Central memory CD4-positive, alpha-beta T cell (primary cell): ENCODE measurements around the gene ERICH2.
A peak's percentile ranks its signal among the peaks of the same experiment; 100 is the strongest.

Source experiments
- DNase-seq: peaks from one replicate; pipeline ENCODE4 v3.0.0; 2022

The ERICH2 gene

DNA sequence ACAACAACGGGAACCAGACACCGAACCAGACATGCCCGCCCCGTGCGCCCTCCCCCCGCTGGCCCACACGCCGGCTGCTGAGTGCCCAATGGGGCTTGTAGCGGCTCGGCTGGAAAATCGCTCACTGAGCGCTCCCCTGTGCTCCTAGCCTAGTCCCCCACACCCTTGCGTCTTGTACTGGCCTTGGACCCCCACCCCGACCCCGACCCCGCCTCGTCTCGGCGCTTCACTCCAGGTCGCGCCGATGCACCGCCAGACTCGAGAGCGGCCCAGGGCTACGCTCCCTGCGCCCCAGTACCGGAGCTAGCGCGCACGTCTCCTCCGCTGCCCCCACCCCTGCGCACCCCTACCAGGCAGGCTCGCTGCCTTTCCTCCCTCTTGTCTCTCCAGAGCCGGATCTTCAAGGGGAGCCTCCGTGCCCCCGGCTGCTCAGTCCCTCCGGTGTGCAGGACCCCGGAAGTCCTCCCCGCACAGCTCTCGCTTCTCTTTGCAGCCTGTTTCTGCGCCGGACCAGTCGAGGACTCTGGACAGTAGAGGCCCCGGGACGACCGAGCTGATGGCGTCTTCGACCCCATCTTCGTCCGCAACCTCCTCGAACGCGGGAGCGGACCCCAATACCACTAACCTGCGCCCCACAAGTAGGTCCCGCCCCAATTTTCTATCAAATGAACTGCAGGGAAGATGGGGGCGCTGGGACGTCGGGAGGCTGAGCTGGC, 48.0 kb downstream of the ERICH2 start:
- no peak for DNase-seq

DNA sequence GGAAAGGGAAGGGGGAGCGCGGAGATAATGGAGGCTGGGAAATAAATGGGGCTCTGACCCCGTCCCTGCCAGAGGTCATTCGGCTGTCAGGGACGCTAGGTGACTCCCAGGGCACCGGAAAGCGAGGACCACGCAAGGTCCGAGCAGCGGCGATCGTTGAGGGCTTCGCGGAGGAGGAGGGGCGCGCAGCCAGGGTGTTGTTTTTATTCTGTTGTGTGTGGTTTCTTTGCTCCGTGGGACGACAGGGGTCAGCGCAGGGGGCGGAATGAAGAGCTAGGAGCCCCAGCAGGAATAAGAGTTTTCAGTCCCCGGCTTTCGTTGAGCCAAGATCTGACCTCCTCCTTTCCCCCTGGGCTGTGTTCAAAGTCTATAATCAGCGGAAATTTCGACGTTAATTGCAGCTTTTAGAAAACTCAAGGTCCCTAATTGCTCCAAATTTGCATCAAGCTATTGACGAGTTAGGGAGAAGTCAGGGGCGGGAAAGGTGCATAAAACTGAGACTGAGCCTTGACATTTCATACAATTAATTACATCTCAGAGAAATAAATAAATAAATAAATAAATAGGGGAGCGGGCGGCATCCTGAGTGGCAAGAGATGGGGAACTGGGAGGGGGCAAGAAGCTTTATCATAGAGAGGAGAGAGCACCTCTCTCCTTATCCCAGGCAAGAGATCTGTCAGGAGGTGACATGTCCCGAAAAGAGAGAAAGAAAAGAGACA, 48.7 kb downstream of the ERICH2 start:
- DNase-seq, result no peak

DNA sequence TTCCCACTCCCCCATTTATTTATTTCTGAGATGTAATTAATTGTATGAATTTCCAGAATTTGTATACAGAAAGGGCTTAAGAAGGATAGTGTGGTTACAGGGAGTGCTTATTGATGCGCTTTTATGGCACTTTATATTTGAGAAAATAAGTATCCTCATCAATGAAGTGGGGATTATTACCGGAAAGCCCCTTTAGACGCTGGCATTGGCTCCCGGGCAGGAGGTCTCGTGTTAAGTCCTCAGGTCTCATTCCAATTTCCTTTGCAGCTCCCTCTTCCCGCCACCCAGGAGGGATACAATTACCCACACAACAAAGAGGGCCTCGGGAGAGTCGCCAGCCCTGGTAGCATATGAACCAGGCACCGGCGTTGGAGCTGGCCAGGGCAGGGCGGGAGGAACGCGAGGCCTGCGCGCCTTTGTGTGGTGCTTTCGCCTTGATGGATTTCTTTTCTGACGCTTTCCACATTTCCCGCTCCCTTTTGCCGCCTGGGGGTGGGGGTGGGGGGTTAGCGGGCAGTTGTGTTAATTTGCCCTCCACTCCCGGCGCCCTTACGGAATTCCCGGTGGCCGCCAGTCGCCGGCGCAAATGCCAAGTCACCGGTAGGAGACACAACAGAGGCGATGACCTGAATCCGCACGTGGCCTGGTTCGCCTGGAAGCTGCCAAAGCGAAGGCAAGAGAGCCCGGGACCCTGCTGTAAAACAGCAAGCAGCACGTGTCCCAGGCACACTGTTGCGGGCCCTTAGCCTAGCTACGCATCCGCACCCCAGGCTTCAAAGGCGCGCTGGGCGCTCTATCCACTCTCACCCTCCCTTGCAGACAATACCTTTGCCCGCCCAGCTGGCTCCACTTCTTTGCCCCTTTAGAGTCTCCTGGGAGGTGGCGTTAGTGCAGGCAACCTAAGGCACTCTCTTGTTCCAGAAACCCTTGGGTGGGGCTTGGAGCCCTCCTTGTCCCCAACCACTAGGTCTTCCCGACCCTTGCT, 49.8 kb downstream of the ERICH2 start:
- DNase-seq, result no peak

DNA sequence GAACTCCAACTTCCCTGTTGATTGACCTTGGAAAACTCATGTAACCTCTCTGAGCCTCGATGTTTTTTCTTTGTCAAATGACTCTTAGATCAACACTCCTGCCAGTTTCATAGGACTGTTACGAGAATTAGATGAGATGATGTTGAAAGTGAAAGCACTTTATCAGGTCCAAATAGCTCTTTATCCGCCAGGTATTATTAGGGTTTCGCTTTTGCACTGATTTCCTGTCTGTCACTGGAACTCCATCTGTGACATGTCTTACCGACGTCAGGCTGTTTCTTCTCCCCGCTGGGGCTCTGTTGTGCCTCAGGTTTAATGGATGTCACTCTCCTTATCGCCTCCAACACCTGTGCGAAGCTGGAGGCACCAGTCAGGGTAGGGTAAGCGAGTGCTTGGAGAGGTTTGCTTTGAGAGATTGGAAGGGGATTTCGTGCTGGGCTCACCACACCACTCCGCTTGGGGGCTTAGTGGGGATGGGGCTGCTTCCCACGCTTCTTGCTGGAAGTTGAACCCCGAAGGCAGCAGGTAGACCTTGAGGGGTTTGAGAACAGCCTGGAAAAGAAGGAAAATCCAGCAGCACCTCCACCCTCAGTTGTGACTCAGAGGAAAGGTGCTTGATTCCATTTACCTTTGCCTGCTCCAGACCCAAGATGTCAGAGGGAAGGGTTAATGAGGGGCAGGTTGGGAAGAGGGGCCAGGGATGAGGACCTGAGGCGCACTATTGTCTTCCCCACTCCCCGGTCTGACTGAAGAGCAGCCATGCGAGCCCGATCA, 50.8 kb downstream of the ERICH2 start:
- DNase-seq, result peak; percentile 53

DNA sequence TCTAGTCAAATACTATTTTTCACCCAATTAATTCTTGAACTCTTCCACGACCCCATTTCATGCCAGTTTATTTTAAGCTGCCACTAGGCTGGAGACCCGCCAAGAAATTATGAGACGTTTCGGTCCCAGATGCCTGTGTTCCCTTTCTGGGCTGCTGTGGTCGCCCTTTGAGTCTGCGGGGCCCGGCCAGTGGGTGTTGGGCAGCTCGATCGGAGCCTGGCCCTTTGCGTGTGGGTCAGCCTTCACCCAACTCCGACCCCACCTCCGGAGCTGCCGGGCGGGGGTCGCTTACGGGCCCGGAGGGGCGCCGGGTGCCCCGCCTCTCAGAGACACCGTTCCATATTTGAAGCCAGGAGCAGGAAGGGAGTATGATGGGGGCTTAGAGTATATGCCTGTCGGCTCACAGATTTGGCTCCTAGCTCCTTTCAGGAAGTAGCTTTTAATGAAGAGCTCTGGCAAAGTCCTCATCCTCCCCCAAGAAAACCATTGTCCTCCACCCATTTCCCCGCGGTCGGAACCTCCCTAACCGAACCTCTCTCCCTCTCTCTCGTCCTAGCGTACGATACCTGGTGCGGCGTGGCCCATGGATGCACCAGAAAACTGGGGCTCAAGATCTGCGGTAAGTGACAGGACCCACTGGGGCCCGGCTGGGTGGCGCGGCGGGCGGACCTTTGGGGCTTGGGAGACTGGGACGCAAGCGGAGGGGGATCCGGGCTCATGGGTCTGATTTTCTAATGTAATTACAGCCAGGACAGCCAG, 51.5 kb downstream of the ERICH2 start:
- DNase-seq, result no peak

DNA sequence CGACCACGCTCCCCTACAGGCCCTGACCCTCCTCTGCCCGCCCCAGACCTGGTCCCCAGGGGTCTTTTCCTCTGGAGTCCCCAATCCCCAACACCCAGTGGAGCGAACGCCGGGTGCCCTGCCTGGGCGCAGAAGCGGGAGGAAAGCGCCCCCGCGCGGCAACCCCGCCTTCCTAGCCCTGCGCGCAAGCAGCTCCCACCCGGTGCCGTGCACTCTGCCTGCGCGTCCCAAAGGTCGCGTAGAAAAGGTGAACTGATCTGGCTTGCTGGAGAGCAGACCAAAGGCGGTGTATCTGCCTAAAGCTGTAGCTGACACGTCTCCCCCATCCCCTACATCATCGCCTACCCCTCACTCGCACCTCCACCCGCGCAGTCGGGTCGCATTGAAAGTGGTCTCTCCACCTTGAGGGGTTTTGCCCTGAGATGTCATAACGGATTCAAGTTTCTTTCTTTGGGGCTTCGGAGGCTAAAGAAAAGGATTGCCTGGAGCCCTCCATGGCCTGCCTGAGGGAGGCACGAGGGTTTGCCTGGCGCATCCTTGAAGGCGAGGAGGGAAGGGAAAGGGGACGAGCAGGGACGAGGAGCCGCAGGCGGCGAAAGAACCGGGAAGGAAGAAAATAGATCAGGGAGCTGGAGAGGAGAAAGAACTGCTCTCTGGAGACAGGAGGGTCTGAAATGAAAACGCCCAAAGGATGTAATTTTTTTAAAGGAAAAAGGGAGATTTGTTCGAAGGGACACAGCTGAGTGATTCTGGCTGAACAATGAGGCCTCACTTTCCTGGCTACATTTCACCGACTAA, 52.3 kb downstream of the ERICH2 start:
- no peak for DNase-seq

DNA sequence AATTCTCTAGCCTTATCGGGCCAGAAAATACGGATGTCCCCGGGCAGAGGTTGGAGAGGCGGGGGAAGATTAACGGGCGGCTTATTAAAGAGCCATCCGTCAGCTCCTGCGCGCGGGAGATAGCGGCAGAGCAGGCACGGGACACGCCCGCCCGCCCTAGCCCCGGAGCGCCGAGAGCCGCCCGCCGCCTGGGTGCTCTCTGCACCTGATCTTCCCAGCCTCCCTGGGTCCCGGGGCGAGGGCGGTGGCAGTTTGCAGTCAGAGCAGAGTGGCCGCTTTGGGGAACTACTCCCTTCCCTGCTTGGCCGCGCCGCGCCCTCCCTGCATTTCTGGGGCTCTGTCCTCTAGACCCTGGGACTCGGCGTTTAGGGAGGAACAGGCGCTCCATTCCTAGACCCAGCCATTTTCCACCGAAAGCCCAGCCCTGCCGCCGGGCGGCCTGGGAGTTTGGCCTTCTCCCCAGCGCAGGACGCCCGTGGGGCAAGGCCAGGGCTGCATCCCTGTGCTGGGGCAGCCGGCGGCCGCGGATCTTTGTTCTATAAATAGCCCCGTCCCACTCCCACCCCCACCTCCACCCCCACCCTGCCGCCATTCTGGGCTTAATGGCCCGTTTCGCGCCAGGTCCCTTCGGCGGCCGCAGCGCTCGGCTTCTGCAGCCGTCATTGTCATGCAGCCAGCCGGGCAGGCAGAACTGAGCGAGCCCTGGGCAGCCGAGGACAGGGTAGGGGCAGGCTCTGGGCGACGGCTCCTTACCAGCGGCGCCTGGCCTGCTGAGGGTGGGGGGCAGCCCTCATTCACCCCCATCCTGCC, 53.1 kb downstream of the ERICH2 start:
- DNase-seq, result no peak

DNA sequence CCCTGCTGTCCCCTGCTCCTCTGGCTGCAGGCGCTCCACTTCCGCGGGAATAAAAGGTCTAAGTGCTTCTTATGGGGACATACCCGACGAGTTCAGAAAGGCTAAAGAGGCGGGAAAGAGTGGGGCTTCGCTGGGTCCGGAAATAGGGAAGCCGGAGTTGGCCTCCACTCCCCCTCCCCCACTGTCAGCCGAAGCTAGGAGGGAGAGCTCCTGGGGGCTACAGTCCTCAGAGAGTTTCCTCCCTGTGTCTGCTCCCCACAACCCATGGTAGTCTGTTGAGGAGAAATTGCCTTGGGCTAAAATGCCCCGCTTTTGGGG, 53.7 kb downstream of the ERICH2 start:
- no peak for DNase-seq

DNA sequence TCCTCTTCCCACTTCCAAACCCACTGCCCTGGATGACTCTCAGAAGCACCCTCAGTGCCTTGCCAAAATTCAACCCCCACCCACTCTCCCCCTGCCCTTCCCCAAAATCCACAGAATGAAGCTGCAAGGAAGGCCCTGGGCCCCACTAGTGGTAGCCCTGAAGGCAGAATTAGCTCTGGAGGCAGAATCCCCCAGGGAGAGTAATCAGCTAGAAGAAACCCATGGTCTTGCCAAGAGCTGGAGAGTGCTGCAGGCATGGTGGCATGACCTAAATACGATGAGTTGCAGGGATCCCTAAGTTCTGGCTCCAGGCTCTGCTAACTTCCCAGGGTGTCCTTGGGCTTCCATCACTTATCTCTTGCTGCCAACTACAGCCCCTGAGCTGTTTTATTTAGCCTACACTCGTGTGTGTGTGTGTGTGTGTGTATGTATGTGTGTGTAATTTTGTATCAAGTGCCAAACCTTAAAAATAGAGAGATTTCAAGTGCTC, 54.4 kb downstream of the ERICH2 start:
- no peak for DNase-seq

DNA sequence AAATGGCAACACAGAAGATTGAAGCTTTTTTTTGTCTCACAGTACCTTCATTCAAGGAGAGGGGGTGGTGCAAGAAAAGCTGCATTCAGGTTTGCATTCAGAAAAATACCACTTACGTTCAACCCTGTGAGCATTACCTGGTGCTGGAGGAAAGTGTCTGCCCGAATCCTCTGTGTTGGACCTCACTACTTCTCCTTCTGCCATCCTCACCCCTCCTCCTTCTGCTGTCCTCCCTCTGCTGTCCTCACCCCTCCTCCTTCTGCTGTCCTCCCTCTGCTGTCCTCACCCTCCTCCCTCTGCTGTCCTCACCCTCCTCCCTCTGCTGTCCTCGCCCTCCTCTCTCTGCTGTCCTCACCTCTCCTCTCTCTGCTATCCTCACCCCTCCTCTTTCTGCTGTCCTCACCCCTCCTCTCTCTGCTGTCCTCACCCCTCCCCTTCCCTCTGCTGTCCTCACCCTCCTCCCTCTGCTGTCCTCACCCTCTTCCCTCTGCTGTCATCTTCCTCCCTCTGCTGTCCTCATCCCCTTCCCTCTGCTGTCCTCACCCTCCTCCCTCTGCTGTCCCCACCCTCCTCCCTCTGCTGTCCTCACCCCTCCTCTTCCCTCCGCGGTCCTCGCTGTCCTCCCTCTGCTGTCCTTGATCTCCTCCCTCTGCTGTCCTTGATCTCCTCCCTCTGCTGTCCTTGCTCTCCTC, 57.8 kb downstream of the ERICH2 start:
- DNase-seq, result no peak

DNA sequence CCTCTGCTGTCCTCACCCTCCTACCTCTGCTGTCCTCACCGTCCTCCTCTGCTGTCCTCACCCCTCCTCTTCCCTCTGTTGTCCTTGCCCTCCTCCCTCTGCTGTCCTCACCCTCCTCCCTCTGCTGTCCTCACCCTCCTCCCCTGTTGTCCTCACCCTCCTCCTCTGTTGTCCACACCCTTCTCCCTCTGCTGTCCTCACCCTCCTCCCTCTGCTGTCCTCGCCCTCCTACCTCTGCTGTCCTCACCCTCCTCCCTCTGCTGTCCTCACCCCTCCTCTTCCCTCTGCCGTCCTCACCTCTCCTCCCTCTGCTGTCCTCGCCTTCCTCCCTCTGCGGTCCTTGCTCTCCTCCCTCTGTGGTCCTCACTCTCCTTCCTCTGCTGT, 58.3 kb downstream of the ERICH2 start:
- DNase-seq, result no peak

DNA sequence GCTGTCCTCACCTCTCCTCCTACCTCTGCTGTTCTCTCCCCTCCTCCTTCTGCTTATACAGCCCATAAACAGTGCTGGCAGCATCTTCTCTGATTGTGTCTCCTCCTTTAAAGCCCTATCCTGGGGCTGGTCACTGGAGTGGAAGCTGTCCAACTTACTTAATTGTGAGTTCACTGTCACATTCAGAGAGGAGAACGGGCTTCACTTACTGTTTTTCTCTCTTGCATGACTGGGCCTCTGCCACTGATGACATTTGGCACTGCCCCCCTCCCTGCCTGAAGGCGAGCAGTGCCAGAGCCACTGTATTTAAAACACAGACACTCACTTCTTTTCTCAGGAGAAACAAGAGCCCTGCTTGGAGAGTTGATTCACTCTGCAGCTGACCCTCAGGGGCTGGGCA, 58.9 kb downstream of the ERICH2 start:
- no peak for DNase-seq

DNA sequence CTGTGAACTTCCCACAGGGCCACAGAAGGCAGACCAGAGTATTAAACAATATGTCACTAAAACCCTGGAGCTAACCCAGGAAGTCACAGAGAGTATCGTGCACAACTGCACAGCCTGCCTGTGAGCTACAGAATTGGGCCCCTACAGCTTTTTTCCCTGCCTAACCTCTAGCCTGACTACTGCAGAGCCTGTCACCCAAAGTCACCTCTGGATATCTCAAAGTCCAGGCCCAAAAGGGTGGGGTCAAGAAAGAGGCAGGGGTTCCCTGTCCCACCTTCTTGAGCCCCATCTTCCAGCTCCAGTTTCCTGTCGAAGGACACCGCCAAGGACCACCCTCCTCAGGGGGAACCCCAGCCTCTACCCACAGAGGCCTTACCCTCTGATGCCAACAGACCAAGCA, 60.0 kb downstream of the ERICH2 start:
- no peak for DNase-seq

DNA sequence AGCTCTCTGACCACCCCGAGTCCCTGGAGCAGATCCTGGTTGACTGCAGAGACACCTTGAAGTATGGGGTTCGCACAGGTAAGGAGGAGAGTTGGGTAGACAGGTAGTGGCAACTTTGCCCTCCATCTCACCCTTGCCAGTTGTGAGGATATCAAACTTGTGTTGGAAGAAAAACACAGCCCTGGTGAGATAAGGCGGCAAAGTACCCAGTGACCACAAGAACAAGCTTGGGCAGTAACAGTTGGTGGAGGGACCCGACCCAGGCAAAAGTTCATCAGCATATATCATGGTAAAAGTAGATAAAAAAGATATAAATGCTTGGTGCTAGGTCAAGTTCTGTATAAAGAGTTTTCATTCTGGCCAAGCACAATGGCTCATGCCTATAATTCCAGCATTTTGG, 60.9 kb downstream of the ERICH2 start:
- DNase-seq, result no peak

DNA sequence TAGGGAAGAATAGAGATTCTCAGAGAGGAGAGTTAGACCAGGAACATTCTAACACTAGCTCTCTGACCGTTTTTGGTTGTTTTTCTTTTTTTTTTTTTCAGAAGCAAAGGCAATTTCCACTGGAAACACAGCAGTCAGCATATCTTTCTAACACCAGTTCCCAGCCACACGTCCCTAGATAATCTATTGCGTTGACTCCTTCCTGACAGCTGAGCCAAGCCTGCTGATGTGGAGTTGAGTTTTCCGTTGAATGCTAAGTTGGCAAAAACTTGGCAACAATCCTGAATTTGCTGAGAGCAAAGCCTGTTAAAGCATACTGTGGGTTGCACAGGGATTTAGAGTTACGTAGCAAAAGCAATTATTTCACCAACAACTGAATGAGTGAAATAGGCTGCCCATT, 65.8 kb downstream of the ERICH2 start:
- DNase-seq, result no peak

DNA sequence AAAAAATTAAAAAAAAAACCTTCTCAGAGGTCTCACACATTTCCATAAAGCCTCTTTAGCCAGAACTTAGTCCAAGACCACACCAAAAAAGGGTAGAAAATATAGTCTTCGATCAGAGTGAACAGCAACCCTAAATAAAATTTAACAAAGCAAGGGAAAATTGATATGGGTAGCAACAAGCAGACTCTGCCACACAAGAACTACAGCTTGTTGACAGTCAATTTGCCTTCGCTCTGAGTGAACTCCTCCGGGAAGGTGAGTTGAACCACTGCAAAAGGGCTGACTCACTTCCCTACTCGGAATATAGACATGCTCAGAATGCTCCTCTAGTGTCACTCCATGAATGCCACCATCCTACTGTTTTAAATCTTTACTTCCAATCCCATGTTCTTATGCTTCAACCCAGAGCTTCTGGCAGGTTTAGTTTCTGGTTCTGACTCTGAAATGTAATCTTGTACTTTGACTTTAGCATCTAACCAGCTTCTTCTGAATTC, 70.6 kb downstream of the ERICH2 start:
- no peak for DNase-seq

DNA sequence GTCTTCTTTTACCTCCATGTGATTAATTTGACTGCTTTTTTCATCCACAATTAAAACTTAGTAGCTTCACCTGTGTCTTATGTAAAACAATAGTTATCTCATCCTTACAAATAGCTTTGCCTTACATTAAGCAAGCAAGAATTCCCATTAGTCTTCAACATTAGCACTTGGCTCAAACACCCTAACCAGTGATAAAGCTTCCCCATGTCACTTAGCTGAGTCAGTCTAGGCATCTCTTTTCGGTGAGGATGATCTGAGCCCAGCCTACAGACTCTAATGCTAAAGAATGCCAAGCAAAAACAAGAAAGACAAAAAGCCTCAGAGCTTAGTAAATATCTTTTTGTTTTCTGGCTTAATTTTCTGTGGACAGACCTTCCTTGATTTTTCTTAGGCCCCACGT, 72.6 kb downstream of the ERICH2 start:
- no peak for DNase-seq

DNA sequence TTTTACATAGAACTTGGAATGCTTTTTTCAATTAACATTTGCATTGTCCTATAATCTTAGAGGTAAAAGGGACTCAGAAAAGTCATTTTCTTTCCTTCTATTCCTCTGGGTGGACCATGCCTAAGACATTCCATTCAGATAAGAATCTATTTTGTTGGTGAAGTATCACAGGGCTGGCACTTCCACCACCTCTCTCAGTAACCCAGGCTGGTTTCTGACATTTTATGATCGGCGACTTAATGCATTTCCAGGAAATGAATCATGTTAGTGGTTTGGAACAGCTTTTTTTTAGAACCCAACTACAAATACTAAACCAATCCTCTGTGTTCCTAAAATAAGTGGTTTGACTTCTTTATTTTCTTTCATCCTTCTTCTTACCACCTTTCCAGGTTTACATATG, 73.5 kb downstream of the ERICH2 start:
- DNase-seq, result no peak

DNA sequence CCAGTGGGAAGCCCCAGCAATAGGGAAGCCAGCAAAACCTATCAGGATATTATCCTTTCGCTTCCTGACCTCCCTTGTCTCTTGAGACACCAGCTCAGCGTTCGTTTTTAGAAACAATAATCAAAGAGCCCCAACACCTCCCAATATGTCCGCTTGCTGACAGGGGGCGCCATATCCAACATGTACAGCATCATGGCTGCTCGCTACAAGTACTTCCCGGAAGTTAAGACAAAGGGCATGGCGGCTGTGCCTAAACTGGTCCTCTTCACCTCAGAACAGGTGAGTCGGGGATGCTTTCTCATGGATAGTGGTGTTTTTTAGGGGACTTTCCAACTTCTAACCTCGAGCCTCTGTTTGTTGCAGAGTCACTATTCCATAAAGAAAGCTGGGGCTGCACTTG, 75.2 kb downstream of the ERICH2 start:
- no peak for DNase-seq
